ENCODE measurements around the gene PEAR1. TPM values are rescaled to one million over a fixed set of nuclear protein-coding genes. Genes with fewer than 3 reads are reported as not detected.

Gene PEAR1, protein sequence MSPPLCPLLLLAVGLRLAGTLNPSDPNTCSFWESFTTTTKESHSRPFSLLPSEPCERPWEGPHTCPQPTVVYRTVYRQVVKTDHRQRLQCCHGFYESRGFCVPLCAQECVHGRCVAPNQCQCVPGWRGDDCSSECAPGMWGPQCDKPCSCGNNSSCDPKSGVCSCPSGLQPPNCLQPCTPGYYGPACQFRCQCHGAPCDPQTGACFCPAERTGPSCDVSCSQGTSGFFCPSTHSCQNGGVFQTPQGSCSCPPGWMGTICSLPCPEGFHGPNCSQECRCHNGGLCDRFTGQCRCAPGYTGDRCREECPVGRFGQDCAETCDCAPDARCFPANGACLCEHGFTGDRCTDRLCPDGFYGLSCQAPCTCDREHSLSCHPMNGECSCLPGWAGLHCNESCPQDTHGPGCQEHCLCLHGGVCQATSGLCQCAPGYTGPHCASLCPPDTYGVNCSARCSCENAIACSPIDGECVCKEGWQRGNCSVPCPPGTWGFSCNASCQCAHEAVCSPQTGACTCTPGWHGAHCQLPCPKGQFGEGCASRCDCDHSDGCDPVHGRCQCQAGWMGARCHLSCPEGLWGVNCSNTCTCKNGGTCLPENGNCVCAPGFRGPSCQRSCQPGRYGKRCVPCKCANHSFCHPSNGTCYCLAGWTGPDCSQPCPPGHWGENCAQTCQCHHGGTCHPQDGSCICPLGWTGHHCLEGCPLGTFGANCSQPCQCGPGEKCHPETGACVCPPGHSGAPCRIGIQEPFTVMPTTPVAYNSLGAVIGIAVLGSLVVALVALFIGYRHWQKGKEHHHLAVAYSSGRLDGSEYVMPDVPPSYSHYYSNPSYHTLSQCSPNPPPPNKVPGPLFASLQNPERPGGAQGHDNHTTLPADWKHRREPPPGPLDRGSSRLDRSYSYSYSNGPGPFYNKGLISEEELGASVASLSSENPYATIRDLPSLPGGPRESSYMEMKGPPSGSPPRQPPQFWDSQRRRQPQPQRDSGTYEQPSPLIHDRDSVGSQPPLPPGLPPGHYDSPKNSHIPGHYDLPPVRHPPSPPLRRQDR
- total RNA-seq: 10 to 100 TPM in 4 of 6 donors, 1 to 10 TPM in 2; 8.4 to 33.5 (median 13.7) TPM

GRCh38 chr1:156893048-156893953 lies at the start of gene PEAR1:
Gene PEAR1, plus strand, starts transcription at chr1:156893718. Its CDS starts 10,209 bp downstream, at chr1:156903927.
- Histone ChIP-seq H3K36me3 (no peaks in the 10 kb centered on the region), H3K27me3 (peaks cover 0 to 16% (median 6%) of the 10 kb centered on the region in 4 donors), H3K27ac (peak within 1 kb of the TSS; percentile 87 to 93 (median 91)), H3K4me1 (peaks cover 33 to 62% (median 44%) of the 10 kb centered on the region in 4 donors), H3K9me3 (no peaks in the 10 kb centered on the region), H3K4me3 (peak within 1 kb of the TSS; percentile 36 to 70 (median 54))
- ATAC-seq (ENCODE audit: low FRiP score in 2 of 2): no peak
- no peak for TF ChIP-seq EP300 (IDR thresholded peaks at IDR 0.05)
- TF ChIP-seq, protein P1, sequence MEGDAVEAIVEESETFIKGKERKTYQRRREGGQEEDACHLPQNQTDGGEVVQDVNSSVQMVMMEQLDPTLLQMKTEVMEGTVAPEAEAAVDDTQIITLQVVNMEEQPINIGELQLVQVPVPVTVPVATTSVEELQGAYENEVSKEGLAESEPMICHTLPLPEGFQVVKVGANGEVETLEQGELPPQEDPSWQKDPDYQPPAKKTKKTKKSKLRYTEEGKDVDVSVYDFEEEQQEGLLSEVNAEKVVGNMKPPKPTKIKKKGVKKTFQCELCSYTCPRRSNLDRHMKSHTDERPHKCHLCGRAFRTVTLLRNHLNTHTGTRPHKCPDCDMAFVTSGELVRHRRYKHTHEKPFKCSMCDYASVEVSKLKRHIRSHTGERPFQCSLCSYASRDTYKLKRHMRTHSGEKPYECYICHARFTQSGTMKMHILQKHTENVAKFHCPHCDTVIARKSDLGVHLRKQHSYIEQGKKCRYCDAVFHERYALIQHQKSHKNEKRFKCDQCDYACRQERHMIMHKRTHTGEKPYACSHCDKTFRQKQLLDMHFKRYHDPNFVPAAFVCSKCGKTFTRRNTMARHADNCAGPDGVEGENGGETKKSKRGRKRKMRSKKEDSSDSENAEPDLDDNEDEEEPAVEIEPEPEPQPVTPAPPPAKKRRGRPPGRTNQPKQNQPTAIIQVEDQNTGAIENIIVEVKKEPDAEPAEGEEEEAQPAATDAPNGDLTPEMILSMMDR (IDR thresholded peaks at IDR 0.05): peak in 1 of 6 experiments; percentile 7
- TF ChIP-seq POLR2AphosphoS5 (IDR thresholded peaks at IDR 0.05): peak in 1 of 2 donors; percentile 65
- peak in 1 of 4 donors; percentile 28 for TF ChIP-seq POLR2A (IDR thresholded peaks at IDR 0.05)
- WGBS, 2 donors: 14% methylated on average over 30 to 50 of the region's 60 CpGs
- peak in 1 of 2 donors; percentile 83 for DNase-seq

GRCh38 chr1:156844102-156844501 lies 49.4 kb upstream of the PEAR1 start:
- ATAC-seq (ENCODE audit: low FRiP score in 2 of 2) (no peak), DNase-seq (no peak)
- H3K27ac ChIP-seq: no peak overlapping the region
- H3K4me3 ChIP-seq: no peak overlapping the region
- TF ChIP-seq EP300 (IDR thresholded peaks at IDR 0.05): no peak
- TF ChIP-seq POLR2AphosphoS5 (IDR thresholded peaks at IDR 0.05): no peak
- no peak for TF ChIP-seq POLR2A (IDR thresholded peaks at IDR 0.05)
- TF ChIP-seq, protein P1 (IDR thresholded peaks at IDR 0.05): no peak
- no peaks in the 10 kb centered on the region for H3K36me3 ChIP-seq
- H3K9me3 ChIP-seq: no peaks in the 10 kb centered on the region
- WGBS, 2 donors: 41 to 45% methylated on average over 6 of the region's 6 CpGs
- H3K4me1 ChIP-seq: peaks cover 7 to 20% (median 11%) of the 10 kb centered on the region in 4 donors
- H3K27me3 ChIP-seq: peaks cover 0 to 29% (median 12%) of the 10 kb centered on the region in 4 donors

DNA sequence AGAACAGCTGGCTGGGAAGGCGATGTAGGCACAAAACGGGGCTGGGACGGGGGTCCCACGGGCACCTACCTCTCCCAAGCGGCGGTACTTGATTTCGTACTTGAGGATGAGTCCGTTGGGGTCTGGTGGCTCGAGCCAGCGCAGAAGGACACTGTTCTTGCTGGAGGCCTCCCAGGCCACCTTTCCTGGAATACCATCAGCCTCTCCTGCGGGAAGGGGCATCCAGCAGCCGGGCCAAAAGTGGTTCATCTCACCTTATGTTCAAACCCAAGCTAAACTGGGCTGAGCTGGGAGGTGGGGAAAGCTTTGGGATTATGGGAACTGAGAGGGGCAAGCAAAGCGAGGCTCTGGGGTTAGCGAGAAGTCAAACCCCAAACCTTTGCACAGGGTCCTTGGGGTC lies 48.9 kb upstream of the PEAR1 start:
- ATAC-seq (ENCODE audit: low FRiP score in 2 of 2): no peak
- H3K4me3 ChIP-seq: no peak overlapping the region
- H3K9me3 ChIP-seq: no peaks in the 10 kb centered on the region
- no peak overlapping the region for H3K27ac ChIP-seq
- 31 to 35% methylated on average over 4 to 14 of the region's 14 CpGs for whole genome bisulfite sequencing, 2 donors
- H3K4me1 ChIP-seq: peaks cover 7 to 21% (median 12%) of the 10 kb centered on the region in 4 donors
- peaks cover 0 to 33% (median 14%) of the 10 kb centered on the region in 4 donors for H3K27me3 ChIP-seq
- TF ChIP-seq, protein P1 (IDR thresholded peaks at IDR 0.05): no peak
- TF ChIP-seq POLR2A (IDR thresholded peaks at IDR 0.05): no peak
- TF ChIP-seq EP300 (IDR thresholded peaks at IDR 0.05): no peak
- no peak for TF ChIP-seq POLR2AphosphoS5 (IDR thresholded peaks at IDR 0.05)
- H3K36me3 ChIP-seq: no peaks in the 10 kb centered on the region
- DNase-seq: no peak
